ENCODE results near the gene CMTR1.

The CMTR1 gene

GRCh38 chr6:37460805-37461204 is 27.8 kb downstream of the CMTR1 start:
- no peak overlapping the region for H3K27ac ChIP-seq
- TF ChIP-seq ZFX (IDR thresholded peaks at IDR 0.05) (no peak), CTCF (conservative IDR thresholded peaks at IDR 0.05) (no peak)

- no peak for TF ChIP-seq ZFX (IDR thresholded peaks at IDR 0.05)
- no peak for TF ChIP-seq CTCF (conservative IDR thresholded peaks at IDR 0.05)
These were observed 30.1 kb downstream of the CMTR1 start for GRCh38 chr6:37463110-37463509.

GRCh38 chr6:37467718-37468117 is 34.7 kb downstream of the CMTR1 start:
- TF ChIP-seq CTCF (conservative IDR thresholded peaks at IDR 0.05) (no peak), ZFX (IDR thresholded peaks at IDR 0.05) (no peak)
- H3K27ac ChIP-seq = no peak overlapping the region

More at GRCh38 chr6:37463110-37463509, 30.1 kb downstream of the CMTR1 start:
- no peak overlapping the region for H3K27ac ChIP-seq

GRCh38 chr6:37473364-37474095 is 40.5 kb downstream of the CMTR1 start:
- TF ChIP-seq ZFX (IDR thresholded peaks at IDR 0.05) (no peak), CTCF (conservative IDR thresholded peaks at IDR 0.05) (no peak)
- H3K27ac ChIP-seq = peak overlapping the region; percentile 58

GRCh38 chr6:37474316-37474715 is 41.3 kb downstream of the CMTR1 start:
- TF ChIP-seq CTCF (conservative IDR thresholded peaks at IDR 0.05) (no peak), ZFX (IDR thresholded peaks at IDR 0.05) (no peak)
- peak overlapping the region; percentile 58; the same call in 1 of the 2 replicates for H3K27ac ChIP-seq

- TF ChIP-seq CTCF (conservative IDR thresholded peaks at IDR 0.05) (no peak), ZFX (IDR thresholded peaks at IDR 0.05) (no peak)
These were observed 44.2 kb downstream of the CMTR1 start for GRCh38 chr6:37477191-37477590.

GRCh38 chr6:37477656-37478435 is 44.8 kb downstream of the CMTR1 start:
- no peak overlapping the region for H3K27ac ChIP-seq
- TF ChIP-seq ZFX (IDR thresholded peaks at IDR 0.05) = no peak
- TF ChIP-seq CTCF (conservative IDR thresholded peaks at IDR 0.05) = no peak

More at GRCh38 chr6:37477191-37477590, 44.2 kb downstream of the CMTR1 start:
- no peak overlapping the region for H3K27ac ChIP-seq
